Inferior parietal cortex (tissue), 1 donor: Measurements from ENCODE around the gene CPZ.
"Not testable (repeated sequence)": the region's sequence is repeated elsewhere in the genome, so short reads cannot be mapped to it uniquely, and the experiment has no call there.

Experiments used
- DNase-seq: peaks from one replicate; pipeline ENCODE4 v3.0.0-alpha.2; 2016; ENCODE audit errors: extremely low spot score

Gene CPZ

DNA sequence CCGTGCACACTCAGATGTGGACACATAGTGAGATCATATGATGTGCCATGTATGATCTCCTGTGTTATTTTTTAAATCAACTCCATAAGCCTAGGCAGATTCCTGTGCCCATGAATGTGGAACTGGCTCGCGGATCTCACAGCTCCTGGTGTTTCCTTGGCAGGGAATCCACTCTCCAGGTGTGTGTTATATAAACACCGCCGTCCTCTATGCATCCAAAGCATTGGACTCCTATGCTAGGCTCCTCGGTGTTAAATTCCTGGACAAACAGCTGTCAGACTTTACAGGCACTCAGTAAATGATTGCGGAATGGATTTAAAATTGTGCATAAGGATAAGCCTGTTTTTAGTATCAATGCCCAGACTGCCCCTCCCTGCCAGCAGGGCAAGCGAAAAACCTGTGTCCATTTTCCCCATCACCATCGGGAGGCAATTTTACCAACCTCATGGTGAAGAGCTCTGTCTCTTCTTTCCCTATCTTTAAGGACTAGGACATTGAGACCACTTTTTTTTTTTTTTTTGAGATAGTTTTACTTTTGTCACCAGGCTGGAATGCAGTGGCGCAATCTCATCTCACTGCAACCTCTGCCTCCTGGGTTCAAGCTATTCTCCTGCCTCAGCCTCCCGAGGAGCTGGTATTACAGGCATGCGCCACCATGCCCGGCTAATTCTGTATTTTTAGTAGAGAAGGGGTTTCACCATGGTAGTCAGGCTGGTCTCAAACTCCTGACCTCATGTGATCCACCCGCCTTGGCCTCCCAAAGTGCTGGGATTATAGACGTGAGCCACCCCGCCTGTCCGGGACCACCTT, 36.0 kb upstream of the CPZ start:
- no peak for DNase-seq

DNA sequence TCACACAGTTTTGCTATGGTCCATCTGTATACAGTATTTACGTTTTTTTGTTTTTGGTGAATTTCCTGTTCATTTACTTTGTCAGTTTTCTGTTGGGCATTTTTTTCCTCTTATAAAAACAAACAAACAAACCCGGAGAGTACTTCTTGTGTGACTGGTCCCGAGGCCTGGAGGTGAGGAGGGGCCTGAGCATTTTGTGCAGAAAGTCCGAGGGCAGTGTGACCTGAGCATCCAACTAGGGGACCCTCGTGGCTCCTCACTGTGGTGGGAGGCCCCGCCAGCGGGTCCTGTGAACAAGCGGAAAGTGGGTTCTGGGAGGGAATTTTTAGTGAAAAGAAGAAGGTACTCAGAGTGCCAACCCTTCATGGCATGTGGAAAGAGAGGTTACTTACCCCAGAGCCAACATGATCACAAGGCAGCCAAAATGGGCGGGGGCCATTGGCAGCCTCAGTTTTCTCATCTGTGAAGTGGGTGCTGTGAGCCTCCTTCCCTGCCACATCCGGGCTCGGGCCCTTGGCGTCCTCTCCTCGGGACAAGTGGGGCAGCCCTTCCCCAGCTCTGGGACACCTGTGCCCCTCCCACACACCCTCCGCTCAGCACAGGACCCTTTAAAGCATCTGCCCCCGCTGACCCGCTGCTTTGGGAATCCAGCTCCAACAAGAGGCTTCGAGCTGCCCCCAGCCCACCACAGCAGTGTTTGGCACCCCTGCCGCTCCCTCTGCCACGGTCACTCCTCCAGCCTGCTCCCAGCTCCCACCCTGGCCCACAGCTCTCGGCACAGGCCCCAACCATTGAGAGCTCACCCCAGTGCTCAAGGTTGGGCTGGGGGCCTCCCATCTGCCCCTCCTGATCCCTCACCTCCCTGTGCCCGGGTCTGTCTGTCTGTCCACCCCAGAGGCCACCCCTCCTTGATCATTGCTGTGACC, 35.2 kb upstream of the CPZ start:
- no peak for DNase-seq

DNA sequence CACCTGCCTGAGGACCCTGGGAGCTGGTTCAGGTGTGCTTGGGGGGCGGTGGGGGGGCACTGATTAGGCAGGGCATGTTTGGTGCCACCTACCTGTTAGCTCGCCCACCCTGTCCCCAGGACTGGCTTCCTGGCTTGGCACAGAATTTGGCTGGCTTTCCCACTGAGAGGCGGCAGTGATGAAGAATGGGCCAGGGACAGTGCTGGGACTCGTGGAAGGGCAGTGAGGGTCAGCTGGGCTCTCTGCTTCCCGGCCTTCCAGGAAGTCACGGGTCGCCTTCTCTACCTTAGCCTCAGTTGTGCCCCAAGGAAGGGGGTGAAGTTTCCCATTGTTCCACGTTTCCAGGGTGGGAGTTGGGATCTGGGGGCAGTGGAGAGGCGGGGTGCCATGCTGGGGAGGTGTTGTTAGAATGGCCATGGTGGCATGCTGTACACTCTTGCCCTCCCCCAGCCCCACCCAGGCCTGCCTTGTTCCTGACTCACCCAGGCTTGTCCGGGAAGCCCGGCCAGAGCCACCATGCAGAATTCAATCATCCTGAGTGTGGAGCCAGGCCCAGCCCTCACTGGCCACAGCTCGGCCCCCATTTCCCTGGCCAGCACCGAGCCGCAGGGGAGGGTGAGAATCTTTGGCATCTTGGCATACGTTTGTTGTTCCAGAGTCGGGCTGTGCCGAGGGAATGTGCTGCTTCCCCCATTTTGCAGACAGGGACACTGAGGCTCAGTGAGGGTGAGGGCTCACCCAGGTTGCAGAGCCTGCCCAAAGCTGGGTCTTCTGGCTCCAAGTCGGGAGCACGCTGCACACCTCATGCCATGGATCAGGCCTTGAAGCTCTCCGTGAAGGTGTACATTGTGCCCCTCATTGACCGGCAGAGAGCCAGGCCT, 34.2 kb upstream of the CPZ start:
- DNase-seq, result no peak

DNA sequence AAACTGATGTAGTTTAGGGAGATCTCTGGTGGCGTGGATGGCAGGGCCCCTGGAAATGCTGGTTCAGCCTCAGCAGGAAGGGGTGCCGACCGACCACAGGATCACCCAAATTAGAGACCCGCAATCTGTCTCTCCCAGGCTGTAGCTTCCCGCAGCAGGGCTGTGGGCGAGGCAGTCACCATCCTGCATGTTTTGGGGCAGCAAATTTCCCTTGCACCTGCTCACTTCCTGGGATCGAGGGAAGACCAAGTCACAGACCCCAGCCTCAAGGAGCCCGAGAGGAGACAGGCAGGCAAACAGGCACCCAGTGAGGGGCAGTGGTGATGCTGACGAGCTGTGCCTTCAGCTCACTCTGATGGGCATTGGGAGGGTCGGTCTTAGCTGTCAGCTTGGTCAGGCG, 33.6 kb upstream of the CPZ start:
- DNase-seq, result no peak

DNA sequence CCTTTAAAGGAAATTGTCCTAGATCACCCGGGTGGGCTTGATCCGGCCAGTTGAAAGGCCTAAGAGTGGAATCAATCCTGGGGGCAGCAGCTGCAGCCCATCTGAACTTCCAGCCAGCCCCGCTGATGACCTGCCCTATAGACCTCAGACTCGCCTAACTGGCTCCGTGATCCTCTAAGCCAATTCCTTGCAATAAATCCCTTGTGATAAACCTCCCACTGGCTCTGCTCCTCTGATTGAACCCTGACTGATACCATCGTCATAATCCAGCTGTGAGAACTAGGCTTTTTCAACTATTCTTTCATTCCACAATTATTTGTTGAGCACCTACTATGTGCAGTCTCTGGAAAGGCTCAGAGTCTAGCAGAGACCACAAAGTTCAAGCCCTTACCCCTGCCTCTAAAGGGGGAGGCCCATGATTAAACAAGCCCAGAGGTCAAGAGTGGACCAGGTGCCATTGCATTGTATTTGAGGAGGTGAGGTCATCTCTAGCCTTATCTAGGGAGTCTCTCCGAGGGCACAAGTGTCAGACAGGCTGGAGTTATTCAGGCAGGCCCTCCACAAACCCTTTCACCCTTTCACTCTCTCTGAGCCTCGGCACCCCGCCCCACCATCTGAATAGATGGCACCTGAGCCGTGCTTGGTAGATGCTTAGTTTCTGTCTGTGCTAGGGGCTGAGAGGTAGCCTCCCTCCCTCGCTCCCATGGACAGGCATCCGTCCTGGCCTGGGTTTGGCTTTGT, 32.9 kb upstream of the CPZ start:
- no peak for DNase-seq

DNA sequence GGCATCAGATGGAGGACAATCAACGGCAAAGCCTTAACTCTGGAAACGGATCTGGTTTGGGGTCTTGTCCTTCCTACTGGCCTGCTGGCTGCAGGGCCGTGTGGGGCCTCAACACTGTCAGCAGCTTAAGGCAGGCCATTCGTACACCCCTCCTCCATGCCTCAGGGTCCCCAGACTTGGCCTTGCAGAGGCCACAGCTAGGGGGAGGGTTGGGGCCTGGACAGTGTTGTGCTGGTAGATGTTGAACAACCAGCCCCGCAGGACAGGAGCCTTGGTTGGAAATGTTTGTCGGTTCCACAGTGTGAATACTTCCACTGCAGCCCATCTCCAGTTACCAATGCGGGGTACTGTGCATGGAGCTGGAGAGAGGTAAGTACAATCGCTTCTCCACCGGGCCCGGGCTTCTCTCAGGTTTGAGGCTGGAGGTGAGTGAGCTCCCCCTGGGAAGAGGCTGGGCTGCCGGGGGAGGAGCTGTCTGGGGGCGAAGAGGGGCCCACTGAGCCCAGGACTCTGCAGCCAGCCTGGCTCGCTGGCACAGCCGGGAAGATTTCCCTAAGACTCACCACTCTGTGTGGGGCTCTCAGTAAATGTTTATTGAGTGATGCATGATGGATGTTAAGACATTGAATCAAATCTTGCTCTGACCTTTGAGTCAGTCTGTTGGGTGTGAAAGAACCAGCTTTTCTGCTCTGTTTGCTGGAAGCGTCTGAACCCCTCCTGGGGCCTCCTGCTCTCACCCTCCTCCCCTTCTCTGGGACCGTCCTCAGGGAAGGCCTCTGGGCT, 32.1 kb upstream of the CPZ start:
- DNase-seq, result no peak

DNA sequence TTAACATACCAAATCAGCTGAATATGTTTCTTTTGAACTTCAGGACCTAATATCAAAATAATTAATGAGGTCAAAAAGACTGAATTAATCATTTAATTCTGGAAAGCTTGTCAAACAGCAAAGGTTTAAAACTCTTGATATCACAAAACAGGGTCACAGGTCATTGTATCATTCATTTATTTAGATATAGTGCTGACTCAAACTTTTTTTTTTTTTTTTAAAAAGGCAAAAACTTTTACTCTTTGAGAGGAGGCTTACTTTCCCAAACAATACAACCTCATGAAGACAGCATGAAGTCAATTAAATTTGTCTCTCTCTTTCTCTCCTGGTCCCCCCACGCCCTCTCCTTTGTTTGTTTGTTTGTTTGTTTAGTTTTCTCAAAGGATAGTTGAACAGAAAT, 28.0 kb upstream of the CPZ start:
- DNase-seq, result no peak

DNA sequence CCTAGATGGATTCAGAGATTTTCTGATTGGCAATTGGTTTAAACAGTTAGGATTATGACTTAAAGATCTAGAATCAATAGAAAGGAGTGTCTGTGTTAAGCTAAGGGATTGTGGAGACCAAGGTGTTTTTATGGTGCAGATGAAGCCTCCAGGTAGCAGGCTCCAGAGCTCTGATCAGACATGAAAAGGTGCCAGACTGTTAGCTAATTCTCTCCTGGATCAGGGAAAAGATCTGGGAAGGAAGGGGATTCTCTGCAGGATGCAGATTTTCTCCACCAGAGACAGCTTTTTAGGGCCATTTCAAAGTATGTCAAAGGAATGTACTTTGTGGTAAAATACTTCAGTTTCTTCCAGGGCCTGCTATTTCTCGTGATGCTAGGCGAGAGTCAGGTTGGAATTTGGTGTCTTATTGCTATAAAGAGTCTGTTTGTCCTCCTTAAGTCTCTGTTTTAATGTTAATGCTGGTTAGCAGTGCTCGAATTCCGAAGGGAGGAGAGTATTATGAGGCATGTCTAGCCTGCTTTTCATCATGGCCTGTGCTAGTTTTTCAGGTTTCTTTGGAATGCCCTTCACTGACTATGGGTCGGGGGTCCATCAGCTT, 24.4 kb upstream of the CPZ start:
- no peak for DNase-seq

DNA sequence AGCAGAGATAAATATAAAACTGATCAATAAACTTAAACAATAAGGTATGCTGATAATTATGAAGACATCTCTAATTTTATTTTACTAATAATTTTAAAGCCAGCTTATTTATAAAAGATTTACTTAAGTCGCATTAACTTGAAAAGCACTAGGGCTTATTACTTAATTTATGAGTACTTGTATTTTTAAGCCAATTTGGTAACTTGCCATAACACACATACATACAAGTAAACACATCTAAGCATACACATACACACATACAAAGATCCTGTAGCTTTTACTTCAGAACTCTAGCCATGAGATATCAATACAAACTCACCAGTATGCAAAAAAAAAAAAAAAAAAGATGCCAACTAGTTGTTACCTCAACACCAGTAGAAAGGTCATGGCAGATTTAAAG, 22.4 kb upstream of the CPZ start:
- DNase-seq, result no peak

DNA sequence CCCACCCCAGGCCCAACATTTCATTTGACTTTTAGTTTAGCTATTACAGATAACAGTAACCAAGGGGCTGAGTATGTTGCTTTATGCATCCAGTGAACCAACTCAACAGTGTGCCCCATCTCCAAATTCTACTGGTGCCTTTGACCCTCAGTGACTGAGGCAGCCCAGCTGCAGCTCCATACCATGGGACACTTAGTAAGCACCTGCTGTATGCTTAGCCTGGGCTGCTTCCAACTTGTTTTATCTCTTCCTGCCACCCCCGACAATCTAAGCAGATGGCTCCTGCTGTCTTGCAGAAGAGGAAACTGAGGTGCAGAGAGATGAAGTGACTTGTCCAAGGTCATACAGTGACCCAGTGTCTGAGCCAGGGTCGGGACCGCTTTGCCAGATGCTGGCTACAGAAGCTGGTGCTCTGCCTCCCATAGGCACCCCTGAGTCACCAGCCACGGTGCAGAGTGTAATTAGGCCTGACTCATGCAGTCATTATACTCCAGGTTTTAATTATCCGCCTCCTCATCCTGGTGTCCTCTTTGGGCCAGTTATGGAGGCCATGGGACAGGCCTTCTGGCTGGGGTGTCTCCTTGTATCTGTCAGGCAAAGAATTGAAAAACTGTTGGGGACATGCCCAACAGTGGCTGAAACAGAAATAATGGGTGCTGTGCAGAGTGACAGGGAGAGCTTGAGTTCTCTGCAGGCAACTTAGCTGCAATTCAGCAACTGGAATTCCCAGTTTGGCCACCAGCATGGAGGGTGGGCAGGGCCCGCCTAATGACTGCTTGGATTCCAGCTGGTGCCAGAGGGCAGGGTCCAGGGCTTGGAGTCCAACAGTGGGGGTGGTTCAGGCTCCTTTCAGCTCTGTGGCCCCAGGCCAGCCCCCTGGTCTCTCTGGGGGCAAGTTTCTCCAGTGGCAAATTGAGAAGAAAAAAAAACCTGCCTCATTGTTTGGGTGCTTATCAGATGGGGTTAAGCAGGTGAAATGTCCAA, 20.6 kb upstream of the CPZ start:
- DNase-seq, result no peak

DNA sequence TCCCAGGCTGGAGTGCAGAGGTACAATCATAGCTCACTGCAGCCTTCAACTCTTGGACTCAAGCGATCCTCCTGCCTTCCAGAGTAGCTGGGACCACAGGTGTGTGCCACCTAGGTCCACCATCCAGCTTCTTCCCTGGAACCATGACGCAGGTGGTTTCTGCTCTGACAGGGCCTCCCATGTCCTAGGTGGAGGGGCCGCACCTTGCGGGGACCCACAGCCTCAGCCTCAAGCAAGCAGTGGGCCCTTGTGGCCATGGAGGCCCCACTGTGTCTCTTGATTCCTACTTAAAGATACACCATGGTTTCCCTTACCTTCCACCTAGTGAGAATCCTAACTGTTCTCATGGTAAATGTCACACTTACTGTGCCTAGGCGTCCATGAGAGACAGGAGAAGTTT, 19.3 kb upstream of the CPZ start:
- no peak for DNase-seq

DNA sequence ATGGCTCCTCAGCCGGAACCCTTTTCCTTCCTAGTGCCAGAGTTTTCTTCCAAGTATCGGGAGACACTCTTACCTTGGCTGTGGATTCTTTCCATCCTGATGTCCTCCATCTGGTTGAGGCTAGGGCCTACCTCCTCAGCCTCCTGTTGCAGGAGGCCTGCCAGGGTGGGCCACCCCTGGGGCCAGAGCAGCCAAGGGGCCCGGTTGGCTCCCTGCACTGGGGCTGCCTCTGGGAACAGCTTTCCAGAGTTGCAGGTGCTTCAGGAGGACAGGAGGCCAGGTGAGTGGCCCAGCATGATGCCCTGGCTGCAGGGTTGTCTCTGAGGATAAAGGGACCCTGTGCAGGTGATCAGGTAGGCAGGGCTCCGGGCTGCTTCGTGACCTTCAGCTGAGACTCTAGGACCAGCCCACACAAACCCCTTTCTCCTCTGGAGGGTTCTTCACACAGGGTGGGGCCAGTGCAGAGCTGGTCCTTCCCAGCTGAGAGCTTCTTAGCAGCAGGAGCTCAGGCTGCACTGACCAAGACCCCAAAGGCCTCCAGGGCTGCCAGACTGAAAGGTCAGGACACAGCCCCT, 17.7 kb upstream of the CPZ start:
- no peak for DNase-seq

DNA sequence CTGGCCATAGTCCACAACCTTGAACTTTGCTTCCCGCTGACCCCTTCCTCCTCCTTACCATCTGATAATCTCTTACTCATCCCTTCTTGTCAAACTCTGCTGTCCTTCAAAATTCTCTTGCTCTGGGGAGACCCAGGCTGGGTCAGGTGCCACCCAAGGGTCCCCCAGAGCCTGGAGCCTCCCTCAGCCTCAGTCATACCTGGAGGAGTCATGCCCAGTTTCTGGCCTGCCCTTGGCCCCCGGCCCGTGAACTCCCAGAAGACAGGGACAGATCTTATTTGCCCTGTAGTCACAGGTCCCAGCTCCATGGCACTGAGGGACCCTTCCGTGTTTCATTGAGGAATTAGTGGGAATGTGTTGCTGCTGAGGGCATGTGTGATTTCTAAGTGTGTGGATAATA, 17.1 kb upstream of the CPZ start:
- no peak for DNase-seq

DNA sequence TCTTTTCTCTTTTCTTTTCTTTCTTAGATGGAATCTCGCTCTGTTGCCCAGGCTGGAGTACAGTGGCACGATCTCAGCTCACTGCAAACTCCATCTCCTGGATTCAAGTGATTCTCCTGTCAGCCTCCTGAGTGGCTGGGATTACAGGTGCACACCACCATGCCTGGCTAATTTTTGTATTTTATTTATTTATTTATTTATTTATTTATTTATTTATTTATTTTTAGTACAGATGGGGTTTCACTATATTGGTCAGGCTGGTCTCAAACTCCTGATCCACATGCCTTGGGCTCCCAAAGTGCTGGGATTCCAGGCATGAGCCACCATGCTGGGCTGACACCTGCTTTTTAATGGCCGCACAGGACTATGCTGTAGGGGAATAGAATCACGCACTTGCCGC, 16.0 kb upstream of the CPZ start:
- DNase-seq, result not testable (repeated sequence)

DNA sequence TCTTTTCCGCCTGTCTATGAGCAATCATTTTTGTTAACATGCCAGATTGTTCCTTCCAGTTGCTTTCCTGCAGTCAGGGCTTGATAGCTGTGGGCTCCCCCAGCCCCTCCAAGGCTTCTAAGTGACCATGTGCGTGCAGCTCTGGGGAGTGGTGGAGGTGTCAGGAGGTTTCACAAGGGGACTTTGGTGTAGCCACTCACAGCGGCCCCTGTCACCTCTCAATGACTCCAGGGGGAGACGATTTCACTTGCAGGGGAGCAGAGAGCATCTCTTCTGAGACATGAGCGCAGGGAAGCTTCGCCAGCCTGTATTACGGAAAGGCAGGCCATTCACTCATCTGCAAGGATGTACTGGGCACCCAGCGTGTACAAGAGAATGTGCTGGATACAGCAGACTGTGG, 15.5 kb upstream of the CPZ start:
- no peak for DNase-seq

DNA sequence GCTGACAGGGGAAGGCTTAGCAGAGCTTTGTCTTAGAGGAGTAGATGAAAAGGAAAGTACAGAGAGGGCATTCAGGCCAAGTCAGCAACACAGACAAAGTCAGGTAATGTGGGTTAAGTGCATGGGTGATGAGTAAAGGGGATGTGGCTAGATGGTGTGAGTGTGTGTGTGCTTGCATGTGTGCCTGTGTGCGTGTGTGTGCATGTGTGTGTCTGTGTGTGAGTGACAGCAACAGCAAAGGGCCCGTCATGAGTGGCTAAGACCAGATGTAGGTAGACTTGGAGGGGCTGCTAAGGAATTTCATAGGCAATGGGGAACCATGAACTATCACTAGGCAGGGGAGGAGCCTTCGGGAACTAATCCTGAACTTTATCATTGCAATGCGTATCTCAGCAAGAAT, 14.6 kb upstream of the CPZ start:
- no peak for DNase-seq

DNA sequence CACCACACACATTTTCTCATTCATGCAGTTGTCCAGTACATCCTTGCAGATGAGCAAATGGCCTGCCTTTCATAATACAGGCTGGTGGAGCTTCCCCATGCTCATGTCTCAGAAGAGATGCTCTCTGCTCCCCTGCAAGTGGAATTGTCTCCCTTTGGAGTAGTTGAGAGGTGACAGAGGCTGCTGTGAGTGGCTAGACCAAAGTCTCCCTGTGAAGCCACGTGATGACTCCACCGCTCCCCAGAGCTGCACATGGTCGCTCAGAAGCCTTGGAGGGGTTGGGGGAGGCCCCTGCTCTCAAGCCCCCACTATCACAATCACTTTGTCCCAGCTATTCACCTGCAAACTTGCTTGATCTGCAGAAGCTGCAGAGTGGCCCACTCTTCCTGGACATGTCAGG, 13.8 kb upstream of the CPZ start:
- DNase-seq, result no peak

DNA sequence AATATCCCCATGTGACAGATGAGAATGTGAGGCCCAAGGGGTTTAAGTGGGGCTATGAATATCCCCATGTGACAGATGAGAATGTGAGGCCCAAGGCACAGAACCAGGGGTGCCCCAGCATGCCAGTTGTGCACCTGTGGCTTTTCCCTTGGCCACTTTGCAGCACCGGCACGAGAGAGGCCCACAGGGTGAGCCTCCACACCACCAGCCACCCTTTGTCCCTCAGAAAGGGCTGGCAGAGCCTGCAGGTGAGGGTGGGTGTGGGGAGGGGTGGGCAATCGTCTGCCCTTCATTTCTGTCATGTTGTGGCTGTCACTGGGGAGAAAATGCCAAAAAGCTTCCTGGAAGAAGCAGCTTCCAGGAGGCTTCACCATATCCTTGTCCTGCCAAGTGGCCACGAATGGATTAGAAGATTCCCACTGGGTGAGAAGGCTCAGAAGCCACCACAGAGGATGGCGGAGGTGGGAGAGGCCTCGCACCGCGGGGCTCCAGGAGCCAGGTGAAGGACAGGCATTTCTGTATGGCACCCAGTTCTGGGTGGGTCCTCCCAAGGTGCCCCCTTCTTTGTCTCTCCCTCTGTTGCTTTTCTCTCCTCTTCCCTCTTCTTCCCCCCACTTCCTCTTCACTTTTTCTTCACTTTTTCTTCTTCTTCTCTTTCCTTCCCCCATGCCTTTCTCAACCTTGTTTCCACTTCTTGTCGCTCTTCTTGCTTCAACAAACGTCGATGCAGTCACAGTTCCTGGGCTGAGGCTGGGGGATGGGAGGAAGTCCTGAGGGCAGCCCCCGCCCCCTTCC, 12.8 kb upstream of the CPZ start:
- no peak for DNase-seq
